ENCODE measurements around the gene SUN1.

Gene SUN1

GRCh38 chr7:898460-898854, 66.2 kb downstream of the SUN1 start:
- no peak for TF ChIP-seq CTCF (IDR thresholded peaks at IDR 0.05)

DNA sequence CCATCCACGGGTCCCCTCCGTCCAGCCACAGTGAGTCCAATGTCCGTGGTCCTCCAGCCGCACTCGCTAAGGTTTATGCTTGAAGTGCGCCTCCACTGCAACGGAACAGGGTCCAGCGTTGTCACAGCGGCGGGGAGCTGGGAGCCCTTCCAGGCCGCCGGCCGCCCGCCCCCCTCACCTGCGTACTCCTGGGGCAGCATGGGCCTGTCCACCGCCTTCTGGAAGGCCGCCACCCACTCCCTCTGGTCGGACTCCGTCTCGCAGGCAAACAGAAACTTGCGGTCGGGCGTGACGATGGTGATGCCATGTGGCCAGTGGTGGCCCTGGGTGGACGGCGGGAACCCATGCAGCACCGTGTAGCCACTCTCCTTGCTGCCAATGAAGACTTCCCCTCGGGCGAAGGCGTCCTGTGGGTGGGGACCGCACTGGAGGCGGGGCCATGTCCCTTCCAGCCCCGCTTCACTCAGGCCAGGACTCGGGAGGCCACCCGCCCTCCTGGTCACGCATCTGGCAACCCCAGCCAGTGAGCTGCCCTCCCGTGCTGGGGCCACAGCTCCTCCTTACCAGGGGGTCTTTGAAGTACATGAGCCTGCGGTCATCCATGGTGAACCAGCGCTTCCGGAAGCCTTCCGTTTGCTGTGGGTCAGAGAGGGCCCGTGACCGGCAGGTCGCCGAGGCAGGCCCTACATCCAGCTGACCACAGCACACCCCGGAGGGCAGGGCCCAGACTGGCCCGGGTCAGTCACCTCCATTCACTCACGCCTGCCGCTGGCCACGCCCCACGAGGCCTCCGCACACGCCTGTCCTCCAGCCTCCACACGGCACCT, 66.8 kb downstream of the SUN1 start:
- TF ChIP-seq CTCF (IDR thresholded peaks at IDR 0.05): no peak

GRCh38 chr7:899806-900205, 67.5 kb downstream of the SUN1 start:
- TF ChIP-seq CTCF (IDR thresholded peaks at IDR 0.05): no peak

DNA sequence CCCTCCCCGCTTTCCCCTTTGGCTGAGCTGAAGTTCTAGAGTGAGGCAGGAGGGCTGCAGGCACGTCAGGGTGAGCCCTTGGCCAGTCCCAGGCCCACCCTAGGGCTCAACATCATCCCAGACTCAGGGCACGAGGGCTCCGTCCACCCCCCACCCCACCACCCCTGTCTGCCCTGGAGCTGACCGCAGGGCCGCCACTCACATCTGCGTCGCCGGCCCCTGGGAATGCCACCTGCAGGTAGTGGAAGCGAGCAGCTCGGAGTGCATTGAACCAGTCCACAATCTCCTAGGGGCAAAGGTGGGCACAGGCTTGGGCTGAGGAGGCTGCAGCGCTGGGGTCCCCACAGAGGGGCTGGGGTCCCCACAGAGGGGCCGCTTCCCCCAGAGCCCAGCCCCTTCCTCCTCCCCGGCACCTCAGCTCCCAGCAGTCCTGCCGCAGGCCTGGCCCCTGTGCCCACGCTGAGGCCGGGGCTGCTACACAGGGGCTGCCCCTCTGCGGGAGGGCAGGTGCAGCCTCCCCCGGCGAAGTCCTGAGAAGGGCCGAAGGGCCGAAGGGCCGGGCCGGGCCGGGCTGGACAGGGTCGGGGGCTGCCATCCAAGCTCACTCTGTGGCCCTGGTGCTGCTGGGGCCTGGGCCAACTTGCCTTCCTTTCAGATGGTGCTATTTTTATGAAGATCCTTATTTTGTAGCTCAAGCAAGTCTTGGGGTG, 68.2 kb downstream of the SUN1 start:
- TF ChIP-seq CTCF (IDR thresholded peaks at IDR 0.05): no peak

DNA sequence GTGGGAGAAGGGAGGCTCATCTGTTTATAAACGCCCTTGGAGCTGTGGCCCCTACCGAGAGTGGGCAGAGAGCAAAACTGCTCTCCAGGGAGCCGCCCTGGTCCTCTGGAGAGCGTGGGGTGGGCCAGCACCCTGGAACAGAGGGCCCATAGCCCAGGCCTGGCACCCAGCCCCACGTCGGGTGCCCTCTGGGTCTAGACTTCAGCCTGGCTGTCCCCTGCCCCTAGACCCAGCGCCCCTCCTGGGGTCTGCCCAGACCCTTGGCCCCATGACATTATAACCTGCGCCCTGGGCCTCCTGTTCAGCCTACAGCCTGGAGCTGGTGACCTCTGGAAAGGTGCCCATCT, 68.7 kb downstream of the SUN1 start:
- TF ChIP-seq CTCF (IDR thresholded peaks at IDR 0.05): no peak

DNA sequence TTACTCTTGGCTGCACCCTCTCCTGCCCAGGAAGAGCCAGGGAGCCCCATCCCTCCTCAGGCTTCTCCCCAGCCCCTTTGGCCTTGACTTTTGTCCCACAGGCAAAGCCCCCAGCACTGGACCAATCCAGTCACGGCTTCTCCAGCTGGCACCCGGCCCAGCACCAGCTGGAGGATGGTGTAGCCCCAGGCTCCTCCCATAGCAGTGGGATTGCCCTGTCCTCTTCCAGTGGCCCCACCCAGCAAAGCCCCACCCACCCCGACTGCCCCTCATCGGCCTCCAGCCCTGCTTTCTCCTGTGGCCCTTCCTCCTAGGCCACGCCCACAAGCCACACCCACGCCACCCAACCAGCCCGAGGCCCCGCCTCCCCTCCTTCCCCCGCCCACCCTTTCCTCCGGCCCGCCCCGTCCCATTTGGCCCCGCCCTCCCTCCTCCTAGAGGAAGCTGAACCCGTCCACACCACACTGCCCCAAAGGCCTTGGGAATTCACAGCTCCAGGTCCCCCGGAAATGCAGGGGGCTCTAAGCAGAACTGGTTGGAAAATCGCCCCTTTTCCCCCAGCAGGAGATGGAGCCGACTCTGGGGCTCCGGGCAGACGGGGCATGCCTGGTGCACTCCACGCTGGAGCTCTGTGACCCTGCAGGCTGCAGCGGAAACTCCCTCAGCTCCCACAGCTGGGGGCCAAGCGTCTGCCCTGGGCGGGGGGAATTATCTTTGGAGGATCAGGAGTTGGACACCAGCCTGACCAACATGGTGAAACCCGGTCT, 69.3 kb downstream of the SUN1 start:
- TF ChIP-seq CTCF (IDR thresholded peaks at IDR 0.05): no peak

- TF ChIP-seq CTCF (IDR thresholded peaks at IDR 0.05): no peak
These were observed 70.7 kb downstream of the SUN1 start for GRCh38 chr7:902996-903395.

All from LNCAP (cell line).